K562 (cell line): ENCODE measurements around the gene HOXB3. TPM values are rescaled to one million over a fixed set of nuclear protein-coding genes. Genes with fewer than 3 reads are reported as not detected.

Source experiments
- ARID1B ChIP-seq: fragments of 450-650 bp; IDR thresholded peaks from 2 replicates; pipeline ENCODE4 v1.6.1; 2016; ENCODE audit warnings: antibody characterized with exemption, mild to moderate bottlenecking, inconsistent platforms
- CC2D1A ChIP-seq: fragments of 450-650 bp; IDR thresholded peaks from 2 replicates; pipeline ENCODE4 v1.6.1; 2017; ENCODE audit warnings: mild to moderate bottlenecking
- CREM ChIP-seq: IDR thresholded peaks from 2 replicates; pipeline ENCODE4 v1.6.1; 2014; ENCODE audit warnings: antibody characterized with exemption, low read depth
- GTF3C2 ChIP-seq: IDR thresholded peaks from 3 replicates; pipeline ENCODE4 v1.6.1; 2011; ENCODE audit warnings: borderline replicate concordance, mild to moderate bottlenecking, moderate library complexity; ENCODE audit not compliant: insufficient read length; ENCODE audit errors: extremely low read depth
- SMAD1 ChIP-seq: fragments of 150-350 bp; IDR thresholded peaks from 2 replicates; pipeline ENCODE4 v1.6.1; 2014; ENCODE audit warnings: low read length, low read depth; ENCODE audit not compliant: partially characterized antibody
- SMARCE1 ChIP-seq: fragments of 450-650 bp; IDR thresholded peaks from 2 replicates; pipeline ENCODE4 v1.7.1; 2016; ENCODE audit warnings: mild to moderate bottlenecking
- TAF1 ChIP-seq: IDR thresholded peaks from 2 replicates; pipeline ENCODE4 v1.6.1; 2011; ENCODE audit warnings: mild to moderate bottlenecking, low read length, moderate library complexity; ENCODE audit not compliant: insufficient read depth, control insufficient read depth, severe bottlenecking; ENCODE audit errors: extremely low read depth
- TCF3 ChIP-seq: sonication (generic); formaldehyde crosslinking; IDR thresholded peaks from 2 replicates; pipeline ENCODE4 v1.4.0; 2020; ENCODE audit warnings: mild to moderate bottlenecking, missing genetic modification reagents
- TRIM24 ChIP-seq, 2 experiments: fragments of 450-650 bp; IDR thresholded peaks; 2 replicates each; pipeline ENCODE4 v1.6.1; 2016
- ZBTB40 ChIP-seq, 2 experiments: fragments of 450-650 bp in 1 of 2; sonication (generic) in 1 of 2; formaldehyde crosslinking in 1 of 2; IDR thresholded peaks; 2 replicates each; pipeline versions ENCODE4 v1.7.1 to v1.9.0; 2016 to 2022; ENCODE audit warnings: inconsistent platforms in 1 of 2, mild to moderate bottlenecking in 1 of 2, missing genetic modification reagents in 1 of 2
- ZC3H11A ChIP-seq: IDR thresholded peaks from 2 replicates; pipeline ENCODE4 v1.6.1; 2012; ENCODE audit warnings: low read depth, low read length, improper control_type of control experiment
- ZNF778 ChIP-seq: fragments of 450-650 bp; formaldehyde crosslinking; IDR thresholded peaks from 2 replicates; pipeline ENCODE4 v1.4.0; 2020; ENCODE audit warnings: mild to moderate bottlenecking, moderate library complexity
- ZSCAN32 ChIP-seq: fragments of 450-650 bp; formaldehyde crosslinking; IDR thresholded peaks from 2 replicates; pipeline ENCODE4 v1.4.0; 2020; ENCODE audit warnings: mild to moderate bottlenecking, moderate library complexity
- polyA plus RNA-seq, 8 experiments: library from polyadenylated mRNA; depleted of rRNA in 4 of 8; stranded (reverse) in 5 of 8; unstranded in 3 of 8; fragments of >200 nt; fragmentation: Nextera tagmentation in 2 of 8; fragmentation: Illumina TruSeq in 1 of 8; extraction: Ambion mirVana in 2 of 8; extraction: Trizol in 1 of 8; gene quantifications; 2 replicates each; pipeline versions ENCODE4 v1.2.1 to v1.2.3, GENCODE V29; 2011 to 2014; ENCODE audit warnings: inconsistent platforms in 1 of 8, missing spikeins in 1 of 8
- total RNA-seq, 7 experiments: library from RNA; depleted of rRNA in 6 of 7; stranded (reverse); fragments of >200 nt in 6 of 7; fragmentation: Illumina TruSeq in 2 of 7; extraction: Trizol in 2 of 7; gene quantifications; 2 replicates each; pipeline versions ENCODE4 v1.2.1 to v1.2.3, GENCODE V29; 2011 to 2021; ENCODE audit warnings: low replicate concordance in 1 of 7

Gene HOXB3
- total and polyA plus RNA-seq, 9 of the 15 experiments (the other 6 are each of a cell fraction or from before 2014, with no cell fraction given) = 2.4 to 41.3 (median 20.2) TPM

DNA sequence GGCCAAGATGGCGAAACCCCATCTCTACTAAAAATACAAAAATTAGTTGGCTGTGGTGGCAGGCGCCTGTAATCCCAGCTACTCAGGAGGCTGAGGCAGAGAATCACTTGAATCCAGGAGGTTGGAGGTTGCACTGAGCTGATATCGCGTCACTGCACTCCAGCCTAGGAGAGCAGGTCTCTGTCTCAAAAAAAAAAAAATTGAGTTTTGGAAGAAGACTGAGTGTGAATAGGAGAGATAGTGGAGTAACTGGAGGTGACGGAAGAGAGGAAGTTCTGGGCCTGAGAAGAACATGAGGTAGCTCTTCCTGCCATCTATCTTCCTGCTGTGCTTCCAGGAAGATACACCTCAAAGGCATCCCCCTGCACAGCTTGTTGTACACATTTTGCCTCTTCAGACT is 70.6 kb downstream of the HOXB3 start (continued):
- TF ChIP-seq ZC3H11A (no peak), GTF3C2 (no peak), SMARCE1 (peak; percentile 34; the same call in 1 of the 2 replicates), SMAD1 (no peak), ZNF778 (CRISPR knock-in tag) (no peak), CREM (peak; percentile 42), TRIM24 (IDR thresholded peaks at IDR 0.05) (peak in 1 of 2 experiments; percentile 25; a peak in 2 of 4 replicates), ZSCAN32 (CRISPR knock-in tag) (no peak), TCF3 (CRISPR knock-in tag) (peak; percentile 58), CC2D1A (no peak; the same call in 1 of the 2 replicates), ARID1B (peak; percentile 78), ZBTB40 (IDR thresholded peaks at IDR 0.05) (no peak), ZBTB40 (CRISPR knock-in tag; IDR thresholded peaks at IDR 0.05) (no peak), TAF1 (no peak)
